GM18507 (cell line): Measurements from ENCODE around the gene SOD1.

Experiments used
- DNase-seq: peaks from one replicate; pipeline ENCODE4 v3.0.0; 2011; ENCODE audit warnings: low read depth; ENCODE audit not compliant: insufficient read length; ENCODE audit errors: extremely low spot score
- FAIRE-seq: peaks from 2 replicates; lab custom pipeline; 2011; peaks lifted over from hg19 to GRCh38; lab: Jason Lieb, UNC

The SOD1 gene

DNA sequence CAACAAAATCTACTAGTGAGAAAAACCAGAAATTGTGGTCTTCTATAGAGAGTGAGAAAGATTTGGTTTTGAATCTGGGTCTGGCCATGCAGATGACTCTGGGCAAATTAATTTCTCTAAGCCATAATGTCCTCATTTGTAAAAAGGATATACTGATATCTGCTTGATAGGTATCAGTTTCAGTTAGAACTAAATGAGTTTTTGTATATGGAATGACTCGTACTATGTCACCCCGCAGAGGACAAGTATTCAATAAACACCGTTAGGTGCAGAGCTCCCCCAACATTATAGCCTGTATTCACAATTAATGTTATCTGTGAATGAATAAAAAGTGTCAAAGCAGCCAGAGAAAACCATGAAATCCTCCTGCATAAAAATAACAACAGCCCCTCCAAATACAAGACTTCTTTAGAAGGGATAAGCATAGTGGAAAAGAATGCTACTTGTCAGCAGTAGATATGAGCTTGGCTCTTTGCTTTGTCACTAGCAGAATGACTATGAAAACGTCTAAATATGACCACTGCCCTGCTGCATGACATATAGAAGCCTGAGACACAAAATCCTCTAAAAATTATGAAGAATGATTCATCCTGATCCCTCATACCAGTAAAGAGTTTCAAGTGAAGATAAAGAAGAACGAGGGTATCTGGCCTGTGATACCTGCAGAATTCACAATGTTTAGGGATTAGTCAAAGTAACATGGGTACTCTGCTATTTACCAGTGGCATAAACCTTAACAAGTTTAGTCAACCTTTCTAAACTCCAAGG, 54.7 kb downstream of the SOD1 start:
- FAIRE-seq: peak; percentile 60
- DNase-seq: no peak

DNA sequence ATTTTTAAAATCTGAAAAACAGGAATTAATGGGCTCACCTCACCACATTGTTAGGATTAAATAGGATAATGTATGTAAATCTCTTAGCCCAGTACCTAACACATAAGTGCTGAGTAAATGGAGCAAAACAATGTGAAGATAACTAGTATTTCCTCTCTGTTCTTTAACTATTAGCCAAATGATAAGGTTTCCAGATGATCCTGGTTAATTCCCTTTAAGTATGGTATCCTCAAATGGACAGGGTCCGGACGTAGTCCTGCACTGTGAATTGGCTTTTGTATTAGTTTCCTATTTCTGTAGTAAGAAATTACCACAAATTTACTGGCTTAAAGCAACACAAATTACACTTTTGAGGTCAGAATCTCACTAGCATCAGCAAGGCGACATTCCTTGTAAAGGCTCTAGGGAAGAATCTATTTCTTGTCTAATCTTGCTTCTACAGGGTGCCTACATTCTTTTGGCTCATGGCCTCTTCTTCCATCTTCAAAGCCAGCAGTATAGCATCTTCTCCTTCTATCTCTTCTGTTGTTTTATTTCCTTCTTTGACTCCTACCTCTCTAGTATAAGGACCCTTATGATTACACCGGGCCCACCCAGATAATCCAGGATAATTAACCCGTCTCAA, 55.4 kb downstream of the SOD1 start:
- FAIRE-seq: no peak

DNA sequence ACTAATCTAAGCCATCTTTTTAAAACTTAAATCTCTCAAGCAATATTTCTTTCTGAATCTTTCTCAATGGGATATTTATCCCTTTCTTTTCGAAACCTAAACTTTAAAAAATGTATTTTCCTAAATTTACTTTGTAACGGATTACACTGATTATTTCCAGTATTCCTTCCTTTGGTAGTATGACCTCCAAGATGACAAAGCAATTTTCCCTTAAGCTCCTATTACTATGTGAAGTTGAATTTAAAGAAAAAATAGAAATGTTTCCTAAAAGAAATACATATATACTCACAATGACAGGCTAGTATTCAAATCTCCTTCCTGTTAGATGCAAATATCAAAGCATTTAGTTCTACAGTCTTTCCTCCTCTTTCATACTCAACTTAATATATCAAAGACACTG, 56.6 kb downstream of the SOD1 start:
- FAIRE-seq (no peak), DNase-seq (no peak)

More for the DNA sequence above, 55.4 kb downstream of the SOD1 start:
- no peak for DNase-seq
